Iris pigment epithelial cell (primary cell): Measurements from ENCODE around the gene C1orf35.
A peak's percentile ranks its signal among the peaks of the same experiment; 100 is the strongest.

Source experiments
- DNase-seq: peaks from one replicate; pipeline ENCODE4 v3.0.0-alpha.2; 2011; ENCODE audit warnings: low read depth

The C1orf35 gene

DNA sequence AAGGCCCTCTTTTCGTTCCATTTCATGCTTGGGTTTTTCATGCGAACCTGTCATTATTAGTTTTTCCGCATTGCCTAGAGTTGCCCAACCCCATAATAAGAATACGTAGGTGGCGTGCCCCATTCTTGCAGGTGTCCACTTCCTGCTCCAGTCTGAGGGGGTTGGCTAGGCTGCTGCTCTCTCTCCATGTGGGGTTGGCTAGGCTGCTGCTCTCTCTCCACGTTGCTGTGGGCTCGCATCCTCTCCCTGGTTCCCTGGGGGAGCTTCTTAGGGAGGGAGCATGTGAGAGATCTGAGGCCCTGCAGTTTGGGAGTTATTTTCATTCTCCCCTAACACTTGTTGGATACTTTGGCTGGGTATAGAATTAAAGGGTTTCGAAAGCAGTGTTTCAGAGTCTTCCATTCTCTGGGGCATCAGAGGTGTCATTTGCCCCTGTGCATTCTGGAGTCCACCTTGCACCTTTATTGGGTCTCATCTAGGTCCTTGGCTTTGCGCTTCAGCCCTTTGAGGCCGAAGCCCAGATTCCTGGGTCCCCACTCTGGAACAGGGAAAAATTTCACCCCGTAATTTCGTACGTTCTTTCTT lies 8.6 kb downstream of the C1orf35 start:
- DNase-seq: no peak

- no peak for DNase-seq
Observed at GRCh38 chr1:228093050-228093906, 9.8 kb downstream of the C1orf35 start.

DNA sequence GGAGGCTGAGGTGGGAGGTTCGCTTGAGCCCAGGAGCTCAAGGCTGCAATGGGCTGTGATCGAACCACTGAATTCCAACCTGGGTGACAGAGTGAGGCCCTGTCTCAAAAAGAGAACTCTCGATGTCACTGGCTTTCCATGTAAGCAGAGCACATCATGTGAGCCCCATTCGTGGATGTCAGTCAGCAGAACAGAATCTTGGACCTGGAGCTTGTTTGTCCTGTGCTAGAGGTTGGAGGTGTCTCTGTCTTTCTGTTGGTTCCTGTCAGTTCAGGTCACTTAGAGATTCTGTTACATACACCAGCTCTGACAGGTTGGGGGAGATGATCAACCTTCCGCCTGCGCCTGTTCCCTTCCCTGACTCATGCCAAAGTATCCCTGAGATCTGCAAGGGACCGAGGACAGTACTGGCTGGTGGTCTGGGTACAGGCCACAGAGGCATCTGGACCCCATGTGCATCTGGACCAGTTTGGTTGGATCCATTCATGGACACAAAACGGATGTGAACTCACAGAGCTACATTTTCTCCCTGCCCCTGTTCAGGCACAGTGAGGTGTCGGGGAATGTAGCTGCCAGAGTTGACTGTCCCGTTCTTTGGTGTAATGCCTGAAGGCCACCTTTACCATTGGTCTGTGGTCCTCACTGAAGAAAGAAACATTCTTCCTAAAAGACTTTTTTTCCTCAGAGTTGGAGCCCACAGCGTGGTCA lies 10.6 kb downstream of the C1orf35 start:
- no peak for DNase-seq

DNA sequence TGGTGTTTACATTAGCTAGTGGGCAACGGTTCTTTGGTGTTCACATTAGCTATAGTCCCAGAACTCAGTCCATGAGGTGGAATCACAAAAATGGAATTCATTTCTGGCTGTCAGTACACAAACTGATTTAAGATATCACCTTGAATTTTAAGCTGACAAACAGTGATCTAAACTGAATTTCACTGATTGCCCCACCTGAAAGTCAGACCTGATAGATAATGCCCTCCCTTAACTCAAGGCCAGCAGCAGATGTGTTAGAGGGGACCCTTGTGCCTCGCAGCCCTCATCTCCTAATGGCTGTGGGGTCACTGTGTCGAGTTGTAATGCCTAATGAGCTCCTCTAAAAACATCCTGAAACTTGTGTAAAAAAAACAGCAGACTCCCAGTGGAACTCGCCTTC lies 12.0 kb downstream of the C1orf35 start:
- DNase-seq: no peak

- peak; percentile 62 for DNase-seq
Observed at GRCh38 chr1:228090613-228091081, 12.5 kb downstream of the C1orf35 start.

- DNase-seq: no peak
Observed at GRCh38 chr1:228089519-228090380, 13.4 kb downstream of the C1orf35 start.

- peak; percentile 12 for DNase-seq
Observed at GRCh38 chr1:228088586-228089498, 14.3 kb downstream of the C1orf35 start.

- DNase-seq: peak; percentile 72
Observed at GRCh38 chr1:228087771-228088251, 15.3 kb downstream of the C1orf35 start.

DNA sequence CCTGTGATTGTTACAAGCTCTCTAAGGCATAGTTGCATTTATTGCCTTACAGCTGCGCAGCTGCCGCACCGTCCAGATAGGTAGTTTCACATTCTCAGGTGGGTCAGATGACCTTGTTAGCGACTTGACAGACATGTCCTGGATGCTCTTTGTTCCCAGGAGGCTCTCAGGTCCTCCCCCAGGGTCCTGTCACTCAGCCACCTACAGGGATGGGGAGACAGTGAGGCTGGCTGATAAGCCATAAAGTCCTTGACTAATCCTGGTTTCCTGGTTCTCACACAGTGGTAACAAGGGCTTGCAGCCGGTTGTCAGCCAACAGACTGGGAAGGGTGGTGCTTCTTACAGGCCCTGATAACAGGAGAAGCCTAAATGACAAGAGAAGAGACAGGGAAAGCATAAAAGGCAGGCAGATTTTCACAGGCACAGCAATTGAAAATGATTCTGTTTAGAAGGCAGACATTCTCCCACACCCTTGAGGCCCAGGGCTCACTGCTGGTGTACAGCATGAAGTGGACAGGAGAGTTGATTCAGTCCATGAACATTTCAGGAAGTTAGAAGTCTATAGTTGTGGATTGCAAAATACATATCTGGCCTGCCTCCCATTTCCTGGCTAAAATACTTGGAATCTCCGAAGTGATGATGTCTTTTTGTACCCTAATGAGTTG lies 17.7 kb downstream of the C1orf35 start:
- peak; percentile 87 for DNase-seq

GRCh38 chr1:228084797-228085196 lies 18.3 kb downstream of the C1orf35 start:
- DNase-seq: no peak

- peak; percentile 86 for DNase-seq
Observed at GRCh38 chr1:228084325-228084724, 18.8 kb downstream of the C1orf35 start.

DNA sequence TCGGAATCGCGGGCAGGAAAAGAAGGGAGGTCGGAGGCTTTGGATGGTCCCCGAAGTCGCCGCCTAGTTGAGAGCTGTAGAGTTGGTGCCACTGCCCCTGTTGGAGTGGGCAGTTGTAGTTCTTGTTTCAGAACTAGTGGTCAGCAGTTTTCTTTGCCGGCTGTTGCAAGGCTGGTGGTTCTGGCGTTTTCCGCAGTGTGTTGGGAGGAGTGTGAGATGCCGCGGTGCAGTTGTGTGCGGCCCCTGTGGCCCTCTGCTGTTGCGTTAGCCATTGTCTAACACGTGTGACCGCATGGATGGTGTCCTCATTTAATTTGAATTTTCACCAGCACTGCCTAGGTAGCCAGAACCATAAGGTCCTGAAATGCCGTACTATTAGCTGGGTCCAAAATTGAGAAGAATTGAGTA lies 19.2 kb downstream of the C1orf35 start:
- DNase-seq: peak; percentile 40

DNA sequence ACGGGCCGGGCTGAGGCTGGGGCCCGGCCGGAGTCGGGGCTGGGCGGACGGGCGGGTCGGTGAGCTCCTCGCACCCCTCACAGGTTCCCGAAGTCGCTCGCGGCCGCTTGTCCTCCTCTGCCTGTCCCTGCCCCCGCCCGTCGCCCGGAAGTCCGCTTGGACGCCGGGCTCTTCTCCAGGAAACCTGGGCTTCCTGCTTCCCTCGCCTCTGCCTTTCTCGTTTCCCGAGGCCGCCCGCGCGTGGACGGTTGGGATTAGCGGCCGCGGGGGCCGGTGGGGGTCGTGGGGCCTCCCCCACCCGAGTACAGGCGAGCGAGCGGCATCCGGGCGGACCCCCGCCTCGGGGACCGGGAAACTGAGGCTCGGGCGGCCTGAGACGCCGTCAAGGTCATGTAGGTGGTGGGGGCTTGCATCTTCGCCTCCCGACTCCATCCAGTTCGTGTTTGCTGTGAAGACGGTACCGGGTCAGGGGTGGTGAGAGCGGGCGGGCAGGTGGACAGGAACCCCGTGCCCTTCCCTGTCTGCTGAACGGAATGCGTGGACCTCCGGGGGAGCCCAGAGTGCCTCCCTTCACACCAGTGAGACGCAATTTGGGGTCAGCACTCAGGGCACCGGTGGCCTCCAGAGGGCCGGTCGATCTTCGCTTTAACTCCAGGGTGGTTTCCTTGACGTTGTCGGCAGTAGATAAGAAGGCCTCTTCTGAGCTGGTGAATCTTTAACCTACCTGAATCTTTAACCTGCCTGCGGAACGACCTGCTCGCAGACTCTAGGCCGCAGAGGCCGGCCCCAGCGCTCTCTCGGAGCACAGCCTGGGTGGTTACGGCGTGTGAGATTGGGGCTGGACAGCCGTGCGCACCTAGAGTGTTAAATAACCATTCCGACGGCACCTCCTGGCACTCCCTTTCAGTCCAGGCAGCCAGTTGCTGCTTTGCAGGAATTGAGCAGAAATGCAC lies 19.9 kb downstream of the C1orf35 start:
- DNase-seq: no peak

DNA sequence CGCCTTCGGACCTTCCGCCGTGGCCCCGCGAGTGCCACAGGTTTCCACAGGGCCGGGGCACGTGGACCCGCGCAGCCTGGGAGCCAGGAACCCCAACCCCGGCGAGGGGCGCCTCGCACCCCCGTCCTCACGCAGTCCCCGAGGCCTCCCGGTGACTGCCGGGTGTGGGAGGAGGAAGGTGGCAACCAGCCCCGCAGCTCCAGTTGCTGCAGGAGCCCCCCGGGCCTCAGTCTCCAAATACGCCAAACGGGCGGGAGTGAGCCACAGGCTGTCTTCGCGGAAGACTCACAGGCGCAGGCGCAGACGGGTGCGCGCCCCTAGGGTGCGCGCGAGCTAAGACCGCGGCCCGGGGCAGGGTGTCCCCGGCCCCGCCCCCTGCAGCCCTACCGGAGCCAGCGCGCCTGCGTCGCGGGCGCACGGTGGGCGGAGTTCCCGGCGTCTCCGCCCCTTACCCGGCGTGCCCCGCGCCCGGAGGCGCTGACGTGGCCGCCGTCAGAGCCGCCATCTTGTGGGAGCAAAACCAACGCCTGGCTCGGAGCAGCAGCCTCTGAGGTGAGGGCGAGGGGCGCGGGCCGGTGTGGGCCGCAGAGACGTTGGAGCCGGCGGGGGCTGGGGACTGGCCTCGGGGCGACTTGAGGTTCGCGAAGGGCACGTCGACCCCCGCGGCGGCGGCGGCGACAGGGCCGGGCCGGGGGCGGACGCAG lies 20.8 kb downstream of the C1orf35 start, which contains the start of gene ARF1:
ARF1 (plus strand) TSS at position 495 of the 704 bp plus-strand sequence. CDS start 14,407 bp downstream, outside the sequence.
- peak; percentile 89 for DNase-seq

GRCh38 chr1:228081578-228082213 lies 21.4 kb downstream of the C1orf35 start:
- DNase-seq: no peak

DNA sequence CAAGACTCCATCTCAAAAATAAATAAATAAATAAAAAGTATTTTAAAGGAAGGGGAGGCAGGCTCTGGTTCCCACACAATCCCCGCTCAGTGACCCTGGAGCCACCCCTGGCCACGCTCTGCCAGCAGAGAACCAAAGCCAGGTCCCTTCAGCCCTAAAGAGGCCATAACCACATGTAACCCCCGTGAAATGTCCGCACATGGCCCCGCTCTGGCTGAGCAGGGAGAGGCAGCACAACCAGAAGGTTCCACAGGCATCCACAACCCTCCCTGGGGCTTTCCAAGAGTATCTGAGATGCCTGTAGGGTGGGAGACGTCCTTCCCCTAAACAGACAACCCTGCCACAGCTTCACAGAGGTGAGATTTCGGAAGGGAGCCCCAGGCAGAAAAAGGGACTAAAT lies 22.0 kb downstream of the C1orf35 start:
- no peak for DNase-seq

DNA sequence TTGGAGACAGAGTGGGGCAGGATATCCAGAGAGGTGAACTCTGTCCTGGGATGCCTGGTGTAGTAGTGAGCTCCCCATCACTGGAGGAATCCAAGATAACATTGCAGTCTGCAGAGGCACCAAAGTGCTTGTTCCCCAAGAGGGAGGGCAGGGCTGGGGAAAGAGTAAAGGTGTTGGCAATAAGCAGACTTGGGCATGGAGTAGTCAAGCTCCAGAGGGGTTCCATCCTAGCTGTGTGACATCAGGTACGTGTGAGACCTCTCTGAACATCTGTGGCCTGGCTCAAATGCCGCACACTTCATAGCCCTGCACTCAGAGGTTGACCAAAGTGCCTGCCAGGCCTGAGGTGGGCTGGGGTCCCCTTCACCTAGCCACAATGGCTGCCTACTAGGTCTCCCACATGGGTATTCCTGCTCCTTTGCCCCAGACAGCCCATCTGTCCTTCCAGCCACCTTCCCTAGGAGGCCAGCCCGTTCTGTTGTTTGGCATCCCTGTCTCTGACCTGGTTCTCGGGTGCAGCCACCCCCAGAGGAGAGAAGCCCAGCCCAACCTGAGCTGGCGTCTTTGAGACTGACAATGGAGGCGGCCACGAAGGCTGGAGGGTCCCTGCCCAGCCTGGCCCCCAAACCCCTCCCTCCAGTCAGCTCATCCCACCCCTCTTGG lies 23.4 kb downstream of the C1orf35 start:
- DNase-seq: no peak
